SK-N-SH treated with all-trans-retinoic acid at 6 μM for 48 hours (cell line): ENCODE measurements around the gene CACNA1G.

ENCODE experiments used
- ATAC-seq: fragments of 200-7000 bp; cut with Tn5 transposase; 3 replicates; pipeline ENCODE4 v1.9.1; 2020; ENCODE audit warnings: mild to moderate bottlenecking, moderate library complexity
- ARNTL ChIP-seq: fragments of 450-650 bp; formaldehyde crosslinking; IDR thresholded peaks from 2 replicates; pipeline ENCODE4 v1.5.0; 2020; ENCODE audit warnings: low read depth, mild to moderate bottlenecking, moderate library complexity, borderline replicate concordance
- BACH2 ChIP-seq: fragments of 250-450 bp; sonication (Bioruptor Pico); IDR thresholded peaks from 2 replicates; pipeline ENCODE4 v1.9.0; 2021; ENCODE audit warnings: mild to moderate bottlenecking, borderline replicate concordance
- GLIS3 ChIP-seq: fragments of 250-450 bp; sonication (Bioruptor Pico); IDR thresholded peaks from 2 replicates; pipeline ENCODE4 v1.5.0; 2020; ENCODE audit warnings: mild to moderate bottlenecking, moderate library complexity
- ISL1 ChIP-seq: fragments of 250-450 bp; sonication (Bioruptor Pico); IDR thresholded peaks from 2 replicates; pipeline ENCODE4 v2.1.2; 2022; ENCODE audit warnings: mild to moderate bottlenecking, moderate library complexity
- OSR1 ChIP-seq: fragments of 250-450 bp; sonication (Bioruptor Pico); IDR thresholded peaks from 2 replicates; pipeline ENCODE4 v1.8.0; 2022; ENCODE audit warnings: moderate library complexity, mild to moderate bottlenecking, inconsistent platforms
- PPARA ChIP-seq: fragments of 250-450 bp; sonication (Bioruptor Pico); IDR thresholded peaks from 2 replicates; pipeline ENCODE4 v1.5.0; 2020; ENCODE audit warnings: mild to moderate bottlenecking, borderline replicate concordance
- RARB ChIP-seq: fragments of 250-450 bp; sonication (Bioruptor Pico); IDR thresholded peaks from 2 replicates; pipeline ENCODE4 v1.8.0; 2021; ENCODE audit warnings: mild to moderate bottlenecking, moderate library complexity
- SNAI2 ChIP-seq: fragments of 250-450 bp; sonication (Bioruptor Pico); IDR thresholded peaks from 2 replicates; pipeline ENCODE4 v1.5.0; 2020; ENCODE audit warnings: mild to moderate bottlenecking, moderate library complexity
- TCF4 ChIP-seq: fragments of 250-450 bp; sonication (Bioruptor Pico); IDR thresholded peaks from 2 replicates; pipeline ENCODE4 v1.8.0; 2021; ENCODE audit warnings: mild to moderate bottlenecking, moderate library complexity, borderline replicate concordance
- TOX ChIP-seq: fragments of 250-450 bp; sonication (Bioruptor Pico); IDR thresholded peaks from 2 replicates; pipeline ENCODE4 v1.8.0; 2021; ENCODE audit warnings: mild to moderate bottlenecking, moderate library complexity, borderline replicate concordance
- ZC3H10 ChIP-seq: fragments of 250-450 bp; sonication (Bioruptor Pico); IDR thresholded peaks from 2 replicates; pipeline ENCODE4 v1.5.1; 2021; ENCODE audit warnings: mild to moderate bottlenecking, moderate library complexity
- ZFP3 ChIP-seq: fragments of 250-450 bp; sonication (Bioruptor Pico); IDR thresholded peaks from 2 replicates; pipeline ENCODE4 v1.5.0; 2020; ENCODE audit warnings: mild to moderate bottlenecking, moderate library complexity
- ZFP30 ChIP-seq: fragments of 450-650 bp; formaldehyde crosslinking; IDR thresholded peaks from 2 replicates; pipeline ENCODE4 v1.5.0; 2022; ENCODE audit warnings: mild to moderate bottlenecking, moderate library complexity
- ZNF70 ChIP-seq: fragments of 450-650 bp; formaldehyde crosslinking; IDR thresholded peaks from 2 replicates; pipeline ENCODE4 v1.5.0; 2020; ENCODE audit warnings: mild to moderate bottlenecking, moderate library complexity
- TF ChIP-seq, protein P1 (sequence below): fragments of 250-450 bp; sonication (Bioruptor Pico); IDR thresholded peaks from 2 replicates; pipeline ENCODE4 v1.5.1; 2020; ENCODE audit warnings: low read depth, mild to moderate bottlenecking, moderate library complexity
- TF ChIP-seq, protein P2 (sequence below): fragments of 250-450 bp; sonication (Bioruptor Pico); IDR thresholded peaks from 2 replicates; pipeline ENCODE4 v1.8.0; 2020; ENCODE audit warnings: mild to moderate bottlenecking, moderate library complexity, borderline replicate concordance
- TF ChIP-seq, protein P3 (sequence below): fragments of 250-450 bp; sonication (Bioruptor Pico); IDR thresholded peaks from 2 replicates; pipeline ENCODE4 v1.8.0; 2021; ENCODE audit warnings: low read depth, mild to moderate bottlenecking, moderate library complexity, borderline replicate concordance
- TF ChIP-seq, protein P4 (sequence below): fragments of 250-450 bp; sonication (Bioruptor Pico); IDR thresholded peaks from 2 replicates; pipeline ENCODE4 v1.5.0; 2020; ENCODE audit warnings: mild to moderate bottlenecking, moderate library complexity
- TF ChIP-seq, protein P5 (sequence below): fragments of 250-450 bp; sonication (Bioruptor Pico); IDR thresholded peaks from 2 replicates; pipeline ENCODE4 v1.5.1; 2021; ENCODE audit warnings: mild to moderate bottlenecking, moderate library complexity

The CACNA1G gene

DNA sequence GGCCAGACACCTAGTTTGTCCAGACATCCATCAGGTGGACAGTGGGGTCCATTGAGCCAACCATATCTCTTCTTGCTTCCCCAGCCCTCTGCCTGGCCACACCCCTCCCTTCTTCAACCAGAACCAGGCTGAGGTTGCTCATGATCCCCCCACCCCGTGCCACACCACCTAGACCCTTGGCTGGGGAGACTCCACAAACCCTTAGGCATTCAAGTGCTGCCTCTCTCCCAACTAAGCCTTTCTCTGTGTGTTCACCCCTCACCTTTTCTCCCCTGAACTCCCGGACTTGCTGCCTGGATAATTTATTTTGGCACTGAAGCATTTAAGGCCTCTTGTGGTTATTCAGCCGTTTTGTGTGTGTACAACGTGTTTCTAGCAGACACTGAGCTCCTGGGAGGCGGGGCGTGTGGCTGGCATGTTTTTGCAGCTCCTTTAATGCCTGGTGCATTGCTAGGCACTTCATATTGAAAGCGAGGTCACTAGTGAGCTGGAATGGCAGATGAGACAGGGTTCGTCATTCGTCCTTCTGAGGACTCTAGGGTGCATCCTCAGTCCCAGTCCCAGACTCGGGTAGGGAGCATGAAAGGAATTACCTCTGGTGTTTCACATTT lies 28.7 kb downstream of the CACNA1G start (continued):
- TF ChIP-seq, protein P1, sequence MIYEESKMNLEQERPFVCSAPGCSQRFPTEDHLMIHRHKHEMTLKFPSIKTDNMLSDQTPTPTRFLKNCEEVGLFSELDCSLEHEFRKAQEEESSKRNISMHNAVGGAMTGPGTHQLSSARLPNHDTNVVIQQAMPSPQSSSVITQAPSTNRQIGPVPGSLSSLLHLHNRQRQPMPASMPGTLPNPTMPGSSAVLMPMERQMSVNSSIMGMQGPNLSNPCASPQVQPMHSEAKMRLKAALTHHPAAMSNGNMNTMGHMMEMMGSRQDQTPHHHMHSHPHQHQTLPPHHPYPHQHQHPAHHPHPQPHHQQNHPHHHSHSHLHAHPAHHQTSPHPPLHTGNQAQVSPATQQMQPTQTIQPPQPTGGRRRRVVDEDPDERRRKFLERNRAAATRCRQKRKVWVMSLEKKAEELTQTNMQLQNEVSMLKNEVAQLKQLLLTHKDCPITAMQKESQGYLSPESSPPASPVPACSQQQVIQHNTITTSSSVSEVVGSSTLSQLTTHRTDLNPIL (CRISPR knock-in tag), result no peak
- no peak for TF ChIP-seq RARB (CRISPR knock-in tag)
- no peak for TF ChIP-seq GLIS3 (CRISPR knock-in tag)
- no peak for TF ChIP-seq ARNTL (CRISPR knock-in tag)
- no peak for TF ChIP-seq TOX
- no peak for TF ChIP-seq BACH2 (CRISPR knock-in tag)
- TF ChIP-seq ZC3H10 (CRISPR knock-in tag), result no peak
- TF ChIP-seq, protein P2, sequence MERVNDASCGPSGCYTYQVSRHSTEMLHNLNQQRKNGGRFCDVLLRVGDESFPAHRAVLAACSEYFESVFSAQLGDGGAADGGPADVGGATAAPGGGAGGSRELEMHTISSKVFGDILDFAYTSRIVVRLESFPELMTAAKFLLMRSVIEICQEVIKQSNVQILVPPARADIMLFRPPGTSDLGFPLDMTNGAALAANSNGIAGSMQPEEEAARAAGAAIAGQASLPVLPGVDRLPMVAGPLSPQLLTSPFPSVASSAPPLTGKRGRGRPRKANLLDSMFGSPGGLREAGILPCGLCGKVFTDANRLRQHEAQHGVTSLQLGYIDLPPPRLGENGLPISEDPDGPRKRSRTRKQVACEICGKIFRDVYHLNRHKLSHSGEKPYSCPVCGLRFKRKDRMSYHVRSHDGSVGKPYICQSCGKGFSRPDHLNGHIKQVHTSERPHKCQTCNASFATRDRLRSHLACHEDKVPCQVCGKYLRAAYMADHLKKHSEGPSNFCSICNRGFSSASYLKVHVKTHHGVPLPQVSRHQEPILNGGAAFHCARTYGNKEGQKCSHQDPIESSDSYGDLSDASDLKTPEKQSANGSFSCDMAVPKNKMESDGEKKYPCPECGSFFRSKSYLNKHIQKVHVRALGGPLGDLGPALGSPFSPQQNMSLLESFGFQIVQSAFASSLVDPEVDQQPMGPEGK, result no peak
- TF ChIP-seq SNAI2 (CRISPR knock-in tag), result no peak
- no peak for TF ChIP-seq ISL1 (CRISPR knock-in tag)
- TF ChIP-seq TCF4 (CRISPR knock-in tag), result no peak
- TF ChIP-seq PPARA (CRISPR knock-in tag), result no peak
- no peak for TF ChIP-seq ZFP3 (CRISPR knock-in tag)
- TF ChIP-seq ZNF70 (CRISPR knock-in tag), result no peak

DNA sequence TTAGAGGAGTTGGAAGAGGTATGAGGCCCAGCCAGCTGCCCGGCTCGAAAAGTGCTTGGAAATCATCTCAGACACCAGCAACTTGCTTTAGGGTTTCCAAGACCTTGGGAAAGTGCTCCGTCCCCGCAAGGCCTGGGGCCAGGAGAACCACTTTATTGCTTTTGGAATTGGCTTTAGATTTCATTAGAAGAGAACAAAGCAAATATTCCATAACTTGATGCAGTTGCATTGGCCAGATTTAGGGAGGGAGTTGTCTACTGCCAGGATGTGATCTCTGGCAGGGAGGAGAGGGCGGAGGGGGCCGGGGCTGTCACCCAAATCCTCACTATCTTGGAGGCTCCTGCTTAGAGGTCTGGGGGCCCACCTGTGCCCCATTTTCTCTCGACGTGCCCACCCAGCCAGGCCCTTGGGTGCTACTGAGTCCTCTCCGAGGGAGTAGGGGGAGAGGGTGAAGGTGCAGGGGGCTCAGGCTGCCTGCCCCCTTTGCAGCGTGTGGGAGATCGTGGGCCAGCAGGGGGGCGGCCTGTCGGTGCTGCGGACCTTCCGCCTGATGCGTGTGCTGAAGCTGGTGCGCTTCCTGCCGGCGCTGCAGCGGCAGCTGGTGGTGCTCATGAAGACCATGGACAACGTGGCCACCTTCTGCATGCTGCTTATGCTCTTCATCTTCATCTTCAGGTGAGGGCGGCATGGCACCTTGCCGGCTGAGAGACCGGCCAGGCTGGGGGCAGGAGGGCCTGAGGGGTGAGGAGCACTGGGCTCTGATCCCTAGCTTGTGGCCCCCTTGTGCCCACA lies 30.6 kb downstream of the CACNA1G start:
- no peak for TF ChIP-seq GLIS3 (CRISPR knock-in tag)
- TF ChIP-seq TOX, result no peak
- TF ChIP-seq OSR1 (CRISPR knock-in tag), result no peak
- TF ChIP-seq ZC3H10 (CRISPR knock-in tag), result no peak
- TF ChIP-seq ZFP30 (CRISPR knock-in tag), result no peak
- no peak for TF ChIP-seq RARB (CRISPR knock-in tag)
- TF ChIP-seq, protein P3, sequence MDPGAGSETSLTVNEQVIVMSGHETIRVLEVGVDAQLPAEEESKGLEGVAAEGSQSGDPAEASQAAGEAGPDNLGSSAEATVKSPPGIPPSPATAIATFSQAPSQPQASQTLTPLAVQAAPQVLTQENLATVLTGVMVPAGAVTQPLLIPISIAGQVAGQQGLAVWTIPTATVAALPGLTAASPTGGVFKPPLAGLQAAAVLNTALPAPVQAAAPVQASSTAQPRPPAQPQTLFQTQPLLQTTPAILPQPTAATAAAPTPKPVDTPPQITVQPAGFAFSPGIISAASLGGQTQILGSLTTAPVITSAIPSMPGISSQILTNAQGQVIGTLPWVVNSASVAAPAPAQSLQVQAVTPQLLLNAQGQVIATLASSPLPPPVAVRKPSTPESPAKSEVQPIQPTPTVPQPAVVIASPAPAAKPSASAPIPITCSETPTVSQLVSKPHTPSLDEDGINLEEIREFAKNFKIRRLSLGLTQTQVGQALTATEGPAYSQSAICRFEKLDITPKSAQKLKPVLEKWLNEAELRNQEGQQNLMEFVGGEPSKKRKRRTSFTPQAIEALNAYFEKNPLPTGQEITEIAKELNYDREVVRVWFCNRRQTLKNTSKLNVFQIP (CRISPR knock-in tag), result no peak
- TF ChIP-seq ARNTL (CRISPR knock-in tag), result no peak
- TF ChIP-seq, protein P1 (CRISPR knock-in tag), result no peak
- TF ChIP-seq, protein P4, sequence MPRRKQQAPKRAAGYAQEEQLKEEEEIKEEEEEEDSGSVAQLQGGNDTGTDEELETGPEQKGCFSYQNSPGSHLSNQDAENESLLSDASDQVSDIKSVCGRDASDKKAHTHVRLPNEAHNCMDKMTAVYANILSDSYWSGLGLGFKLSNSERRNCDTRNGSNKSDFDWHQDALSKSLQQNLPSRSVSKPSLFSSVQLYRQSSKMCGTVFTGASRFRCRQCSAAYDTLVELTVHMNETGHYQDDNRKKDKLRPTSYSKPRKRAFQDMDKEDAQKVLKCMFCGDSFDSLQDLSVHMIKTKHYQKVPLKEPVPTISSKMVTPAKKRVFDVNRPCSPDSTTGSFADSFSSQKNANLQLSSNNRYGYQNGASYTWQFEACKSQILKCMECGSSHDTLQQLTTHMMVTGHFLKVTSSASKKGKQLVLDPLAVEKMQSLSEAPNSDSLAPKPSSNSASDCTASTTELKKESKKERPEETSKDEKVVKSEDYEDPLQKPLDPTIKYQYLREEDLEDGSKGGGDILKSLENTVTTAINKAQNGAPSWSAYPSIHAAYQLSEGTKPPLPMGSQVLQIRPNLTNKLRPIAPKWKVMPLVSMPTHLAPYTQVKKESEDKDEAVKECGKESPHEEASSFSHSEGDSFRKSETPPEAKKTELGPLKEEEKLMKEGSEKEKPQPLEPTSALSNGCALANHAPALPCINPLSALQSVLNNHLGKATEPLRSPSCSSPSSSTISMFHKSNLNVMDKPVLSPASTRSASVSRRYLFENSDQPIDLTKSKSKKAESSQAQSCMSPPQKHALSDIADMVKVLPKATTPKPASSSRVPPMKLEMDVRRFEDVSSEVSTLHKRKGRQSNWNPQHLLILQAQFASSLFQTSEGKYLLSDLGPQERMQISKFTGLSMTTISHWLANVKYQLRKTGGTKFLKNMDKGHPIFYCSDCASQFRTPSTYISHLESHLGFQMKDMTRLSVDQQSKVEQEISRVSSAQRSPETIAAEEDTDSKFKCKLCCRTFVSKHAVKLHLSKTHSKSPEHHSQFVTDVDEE (CRISPR knock-in tag), result no peak
- TF ChIP-seq ZFP3 (CRISPR knock-in tag), result no peak
- TF ChIP-seq BACH2 (CRISPR knock-in tag), result no peak
- TF ChIP-seq SNAI2 (CRISPR knock-in tag), result no peak
- TF ChIP-seq, protein P5, sequence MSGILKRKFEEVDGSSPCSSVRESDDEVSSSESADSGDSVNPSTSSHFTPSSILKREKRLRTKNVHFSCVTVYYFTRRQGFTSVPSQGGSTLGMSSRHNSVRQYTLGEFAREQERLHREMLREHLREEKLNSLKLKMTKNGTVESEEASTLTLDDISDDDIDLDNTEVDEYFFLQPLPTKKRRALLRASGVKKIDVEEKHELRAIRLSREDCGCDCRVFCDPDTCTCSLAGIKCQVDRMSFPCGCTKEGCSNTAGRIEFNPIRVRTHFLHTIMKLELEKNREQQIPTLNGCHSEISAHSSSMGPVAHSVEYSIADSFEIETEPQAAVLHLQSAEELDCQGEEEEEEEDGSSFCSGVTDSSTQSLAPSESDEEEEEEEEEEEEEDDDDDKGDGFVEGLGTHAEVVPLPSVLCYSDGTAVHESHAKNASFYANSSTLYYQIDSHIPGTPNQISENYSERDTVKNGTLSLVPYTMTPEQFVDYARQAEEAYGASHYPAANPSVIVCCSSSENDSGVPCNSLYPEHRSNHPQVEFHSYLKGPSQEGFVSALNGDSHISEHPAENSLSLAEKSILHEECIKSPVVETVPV (CRISPR knock-in tag), result no peak
- TF ChIP-seq TCF4 (CRISPR knock-in tag), result no peak
- no peak for TF ChIP-seq ISL1 (CRISPR knock-in tag)
- no peak for TF ChIP-seq ZNF70 (CRISPR knock-in tag)
- ATAC-seq, result no peak
